ENCODE results near the gene JMJD1C.
"Not testable (repeated sequence)": the region's sequence is repeated elsewhere in the genome, so short reads cannot be mapped to it uniquely, and the experiment has no call there.

Gene JMJD1C

GRCh38 chr10:63297941-63298340, 167.8 kb downstream of the JMJD1C start:
- no peak for DNase-seq (ENCODE audit: low spot score)

GRCh38 chr10:63294781-63295180, 171.0 kb downstream of the JMJD1C start:
- DNase-seq (ENCODE audit: low spot score), result no peak

GRCh38 chr10:63292847-63293246, 172.9 kb downstream of the JMJD1C start:
- not testable (repeated sequence) for DNase-seq (ENCODE audit: low spot score)

GRCh38 chr10:63288170-63288569, 177.6 kb downstream of the JMJD1C start:
- DNase-seq (ENCODE audit: low spot score), result no peak

- DNase-seq (ENCODE audit: low spot score), result no peak
These were observed 179.0 kb downstream of the JMJD1C start for GRCh38 chr10:63286754-63287264.

- no peak for DNase-seq (ENCODE audit: low spot score)
These were observed 179.4 kb downstream of the JMJD1C start for GRCh38 chr10:63286340-63286739.

GRCh38 chr10:63283901-63284300, 181.9 kb downstream of the JMJD1C start:
- not testable (repeated sequence) for DNase-seq (ENCODE audit: low spot score)

- no peak for DNase-seq (ENCODE audit: low spot score)
These were observed 182.7 kb downstream of the JMJD1C start for GRCh38 chr10:63283093-63283492.

GRCh38 chr10:63281967-63282366, 183.8 kb downstream of the JMJD1C start:
- no peak for DNase-seq (ENCODE audit: low spot score)

- DNase-seq (ENCODE audit: low spot score), result no peak
These were observed 185.4 kb downstream of the JMJD1C start for GRCh38 chr10:63280386-63280785.

- DNase-seq (ENCODE audit: low spot score), result no peak
These were observed 190.7 kb downstream of the JMJD1C start for GRCh38 chr10:63275094-63275493.

- DNase-seq (ENCODE audit: low spot score), result no peak
These were observed 192.2 kb downstream of the JMJD1C start for GRCh38 chr10:63273577-63273976.

GRCh38 chr10:63268798-63269503, 196.8 kb downstream of the JMJD1C start:
- DNase-seq (ENCODE audit: low spot score), result peak; percentile 95

GRCh38 chr10:63268149-63268797, 197.5 kb downstream of the JMJD1C start:
- peak; percentile 56 for DNase-seq (ENCODE audit: low spot score)

GRCh38 chr10:63267414-63268148, 198.2 kb downstream of the JMJD1C start:
- peak; percentile 69 for DNase-seq (ENCODE audit: low spot score)

- peak; percentile 47 for DNase-seq (ENCODE audit: low spot score)
These were observed 199.1 kb downstream of the JMJD1C start for GRCh38 chr10:63266391-63267316.

- no peak for DNase-seq (ENCODE audit: low spot score)
These were observed 200.0 kb downstream of the JMJD1C start for GRCh38 chr10:63265683-63266235.

GRCh38 chr10:63265222-63265617, 200.6 kb downstream of the JMJD1C start:
- peak; percentile 64 for DNase-seq (ENCODE audit: low spot score)

GRCh38 chr10:63264617-63265221, 201.1 kb downstream of the JMJD1C start:
- DNase-seq (ENCODE audit: low spot score), result no peak

- no peak for DNase-seq (ENCODE audit: low spot score)
These were observed 203.2 kb downstream of the JMJD1C start for GRCh38 chr10:63262430-63263073.
